Epithelial cell of proximal tubule (primary cell): ENCODE measurements around the gene ABCC10. TPM values are rescaled to one million over a fixed set of nuclear protein-coding genes. Genes with fewer than 3 reads are reported as not detected.
"Not testable (repeated sequence)": the region's sequence is repeated elsewhere in the genome, so short reads cannot be mapped to it uniquely, and the experiment has no call there.

ENCODE experiments used
- DNase-seq: peaks from one replicate; pipeline ENCODE4 v3.0.0-alpha.2; 2011; ENCODE audit warnings: low read depth
- H3K4me3 ChIP-seq: 2 replicates; pipeline ENCODE4 v1.5.1; 2011; ENCODE audit warnings: low read depth, mild to moderate bottlenecking, low read length
- total RNA-seq: library from RNA; depleted of rRNA; stranded (reverse); fragments of >200 nt; gene quantifications from 2 replicates; pipeline ENCODE4 v1.2.3, GENCODE V29; 2015
- TF ChIP-seq, protein P1 (sequence below): conservative IDR thresholded peaks from 2 replicates; pipeline ENCODE4 v1.5.1; 2012; ENCODE audit warnings: low read depth, mild to moderate bottlenecking, low read length

ABCC10 gene
- total RNA-seq, 1 donor from 2014 or later: 19.6 TPM

DNA sequence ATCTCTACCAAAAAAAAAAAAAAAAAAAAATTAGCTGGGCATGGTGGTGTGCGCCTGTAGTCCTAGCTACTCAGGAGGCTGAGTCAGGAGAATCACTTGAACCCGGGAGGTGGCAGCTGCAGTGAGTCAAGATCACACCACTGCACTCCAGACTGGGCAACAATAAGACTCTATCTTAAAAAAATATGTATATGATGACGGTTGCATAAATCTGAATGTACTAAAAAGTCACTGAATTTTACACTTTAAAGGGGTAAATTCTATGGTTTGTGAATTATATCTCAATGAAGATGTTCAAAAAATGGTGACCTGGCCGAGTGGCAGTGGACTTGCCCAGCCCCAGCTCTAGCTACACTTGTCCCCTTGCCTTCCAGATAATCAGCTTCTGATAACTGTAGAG, 10.4 kb upstream of the ABCC10 start:
- DNase-seq: no peak
- H3K4me3 ChIP-seq: no peak overlapping the region
- TF ChIP-seq, protein P1, sequence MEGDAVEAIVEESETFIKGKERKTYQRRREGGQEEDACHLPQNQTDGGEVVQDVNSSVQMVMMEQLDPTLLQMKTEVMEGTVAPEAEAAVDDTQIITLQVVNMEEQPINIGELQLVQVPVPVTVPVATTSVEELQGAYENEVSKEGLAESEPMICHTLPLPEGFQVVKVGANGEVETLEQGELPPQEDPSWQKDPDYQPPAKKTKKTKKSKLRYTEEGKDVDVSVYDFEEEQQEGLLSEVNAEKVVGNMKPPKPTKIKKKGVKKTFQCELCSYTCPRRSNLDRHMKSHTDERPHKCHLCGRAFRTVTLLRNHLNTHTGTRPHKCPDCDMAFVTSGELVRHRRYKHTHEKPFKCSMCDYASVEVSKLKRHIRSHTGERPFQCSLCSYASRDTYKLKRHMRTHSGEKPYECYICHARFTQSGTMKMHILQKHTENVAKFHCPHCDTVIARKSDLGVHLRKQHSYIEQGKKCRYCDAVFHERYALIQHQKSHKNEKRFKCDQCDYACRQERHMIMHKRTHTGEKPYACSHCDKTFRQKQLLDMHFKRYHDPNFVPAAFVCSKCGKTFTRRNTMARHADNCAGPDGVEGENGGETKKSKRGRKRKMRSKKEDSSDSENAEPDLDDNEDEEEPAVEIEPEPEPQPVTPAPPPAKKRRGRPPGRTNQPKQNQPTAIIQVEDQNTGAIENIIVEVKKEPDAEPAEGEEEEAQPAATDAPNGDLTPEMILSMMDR: no peak

DNA sequence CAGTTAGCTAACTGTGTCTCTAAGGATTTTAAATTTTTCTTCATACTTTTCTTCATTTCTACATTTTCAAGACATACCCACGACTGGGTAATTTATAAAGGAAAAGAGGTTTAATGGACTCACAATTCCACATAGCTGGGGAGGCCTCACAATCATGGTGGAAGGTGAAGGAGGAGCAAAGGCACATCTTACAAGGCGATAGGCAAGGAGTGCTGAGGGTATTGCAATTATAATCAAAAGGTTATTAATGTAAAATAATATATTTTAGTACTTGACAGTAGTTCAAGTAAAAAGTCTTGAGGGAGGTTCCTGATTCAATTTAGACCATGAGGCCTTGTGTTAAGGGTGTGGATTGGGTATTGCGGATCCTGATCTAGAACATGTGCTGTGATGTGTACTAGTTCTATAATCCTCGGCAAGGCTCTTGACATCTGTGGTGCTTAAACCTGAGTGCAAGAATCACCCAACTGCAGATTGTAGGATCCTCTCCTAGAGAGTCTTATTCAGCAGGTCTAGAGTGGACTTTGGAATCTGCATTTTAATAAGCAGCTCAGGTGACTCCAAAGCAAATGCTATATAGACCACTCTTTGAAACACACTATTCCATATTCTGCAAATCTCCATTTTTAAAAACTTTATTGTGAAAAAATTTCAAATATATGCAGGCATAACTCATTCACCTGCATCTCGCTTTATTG, 7.2 kb upstream of the ABCC10 start:
- no peak for DNase-seq
- TF ChIP-seq, protein P1: no peak
- no peak overlapping the region for H3K4me3 ChIP-seq

DNA sequence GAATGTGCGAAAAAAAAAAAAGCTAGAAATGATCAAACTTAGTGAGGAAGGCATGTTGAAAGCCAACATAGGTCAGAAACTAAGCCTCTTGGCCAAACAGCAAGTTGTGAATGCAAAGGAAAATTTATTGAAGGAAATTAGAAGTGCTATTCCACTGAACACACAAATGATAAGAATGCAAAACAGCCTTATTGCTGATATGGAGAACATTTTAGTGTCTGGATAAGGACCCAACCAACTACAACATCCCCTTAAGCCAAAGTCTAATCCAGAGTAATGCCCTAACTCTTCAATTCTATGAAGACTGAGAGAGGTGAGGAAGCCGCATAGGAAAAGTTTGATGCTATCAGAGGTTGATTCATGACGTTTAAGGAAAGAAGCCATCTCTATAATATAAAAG, 5.5 kb upstream of the ABCC10 start:
- H3K4me3 ChIP-seq: no peak overlapping the region
- DNase-seq: no peak
- TF ChIP-seq, protein P1: no peak

DNA sequence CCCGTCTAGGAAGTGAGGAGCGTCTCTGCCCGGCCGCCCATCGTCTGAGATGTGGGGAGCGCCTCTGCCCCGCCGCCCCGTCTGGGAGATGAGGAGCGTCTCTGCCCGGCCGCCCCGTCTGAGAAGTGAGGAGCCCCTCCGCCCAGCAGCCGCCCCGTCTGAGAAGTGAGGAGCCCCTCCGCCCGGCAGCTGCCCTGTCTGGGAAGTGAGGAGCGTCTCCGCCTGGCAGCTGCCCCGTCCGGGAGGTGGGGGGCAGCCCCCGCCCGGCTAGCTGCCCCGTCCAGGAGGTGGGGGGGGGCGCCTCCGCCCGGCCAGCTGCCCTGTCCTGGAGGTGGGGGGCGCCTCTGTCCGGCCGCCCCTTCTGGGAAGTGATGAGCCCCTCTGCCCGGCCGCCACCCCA, 2.3 kb upstream of the ABCC10 start:
- H3K4me3 ChIP-seq, DNase-seq: not testable (repeated sequence)

DNA sequence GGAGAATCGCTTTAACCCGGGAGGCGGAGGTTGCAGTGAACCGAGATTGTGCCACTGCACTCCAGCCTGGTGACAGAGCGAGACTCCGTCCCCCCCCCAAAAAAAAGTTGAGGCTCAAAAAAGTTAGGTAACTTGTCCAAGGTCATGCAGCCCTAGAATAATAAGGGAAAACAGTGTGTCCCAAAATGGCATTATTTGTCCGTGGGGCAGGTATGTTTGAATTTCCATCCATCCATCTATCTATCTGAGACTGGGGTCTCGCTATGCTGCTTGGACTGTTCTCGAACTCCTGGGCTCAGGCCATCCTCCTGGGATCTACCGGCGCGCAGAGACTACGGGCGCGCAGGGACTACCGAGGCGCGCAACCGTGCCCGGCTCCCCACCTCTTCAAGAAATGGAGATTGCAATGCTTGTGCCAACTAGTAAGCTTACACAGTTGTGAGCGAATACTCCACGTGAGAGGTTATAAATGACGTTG, 374 bp upstream of the ABCC10 start:
- DNase-seq: no peak
- peak overlapping the region; percentile 94 for H3K4me3 ChIP-seq
- TF ChIP-seq, protein P1: no peak

DNA sequence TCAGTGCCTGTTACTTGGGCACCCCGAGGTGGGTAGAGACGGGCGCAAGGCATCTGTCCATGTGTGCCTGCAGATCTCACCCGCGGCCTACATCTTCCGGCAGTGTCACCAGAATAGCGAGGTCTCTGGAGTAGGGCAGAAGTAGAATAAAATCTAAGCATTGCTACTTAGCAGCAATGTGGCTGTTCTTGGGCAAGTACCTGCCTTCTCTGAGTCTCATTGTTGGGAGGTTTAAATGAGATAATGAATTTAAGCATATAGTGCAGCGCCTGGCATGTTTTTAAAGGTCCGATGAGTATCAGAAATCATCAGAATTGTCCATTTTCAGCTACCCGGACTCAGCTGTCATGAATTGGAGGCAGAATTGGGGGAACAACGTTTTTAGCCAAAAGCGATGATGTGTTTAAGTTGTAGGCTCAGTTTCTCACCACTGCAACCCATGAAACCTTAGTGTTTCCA, 800 bp downstream of the ABCC10 start:
- TF ChIP-seq, protein P1: no peak
- H3K4me3 ChIP-seq: peak overlapping the region; percentile 94
- DNase-seq: no peak

DNA sequence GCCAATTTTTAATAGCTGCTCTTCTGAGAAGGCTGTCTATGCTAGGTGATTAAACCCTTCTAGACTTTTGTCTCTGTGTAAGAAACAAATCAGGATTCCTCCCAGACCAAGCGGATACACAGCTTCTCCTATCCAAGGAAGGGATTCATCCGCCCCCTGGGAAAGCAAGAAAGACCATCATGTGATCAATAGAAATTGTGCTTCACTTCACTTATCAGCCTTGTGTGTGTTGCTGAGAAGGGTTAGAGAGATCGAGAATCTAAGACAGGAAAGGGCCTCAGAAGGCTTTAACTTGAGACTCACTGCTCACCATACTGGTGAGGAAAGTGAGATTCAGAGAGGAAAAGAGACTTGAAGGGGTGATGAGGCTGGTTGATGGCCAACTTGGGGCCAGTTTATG, 1.5 kb downstream of the ABCC10 start:
- no peak for DNase-seq
- TF ChIP-seq, protein P1: no peak
- H3K4me3 ChIP-seq: peak overlapping the region; percentile 94
